ENCODE results near the gene TMEM236.

The TMEM236 gene

DNA sequence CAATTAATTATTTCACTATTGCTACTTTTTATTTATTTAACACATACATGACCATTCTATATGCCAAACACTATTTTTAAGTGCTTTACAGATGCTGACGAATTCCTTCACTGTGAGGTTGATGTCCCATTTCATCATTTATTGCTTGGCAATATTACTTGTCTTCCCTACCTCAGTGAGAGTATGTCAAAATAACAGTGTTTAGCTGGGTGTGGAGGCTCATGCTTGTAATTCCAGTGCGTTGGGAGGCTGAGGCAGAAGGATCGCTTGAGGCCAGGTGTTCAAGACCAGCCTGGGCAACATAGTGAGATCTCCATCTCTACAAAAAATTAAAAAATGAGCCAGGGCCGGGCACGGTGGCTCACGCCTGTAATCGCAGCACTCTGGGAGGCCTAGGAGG lies 37.4 kb downstream of the TMEM236 start:
- DNase-seq, result no peak

GRCh38 chr10:17790651-17791050 lies 38.6 kb downstream of the TMEM236 start:
- DNase-seq, result no peak

DNA sequence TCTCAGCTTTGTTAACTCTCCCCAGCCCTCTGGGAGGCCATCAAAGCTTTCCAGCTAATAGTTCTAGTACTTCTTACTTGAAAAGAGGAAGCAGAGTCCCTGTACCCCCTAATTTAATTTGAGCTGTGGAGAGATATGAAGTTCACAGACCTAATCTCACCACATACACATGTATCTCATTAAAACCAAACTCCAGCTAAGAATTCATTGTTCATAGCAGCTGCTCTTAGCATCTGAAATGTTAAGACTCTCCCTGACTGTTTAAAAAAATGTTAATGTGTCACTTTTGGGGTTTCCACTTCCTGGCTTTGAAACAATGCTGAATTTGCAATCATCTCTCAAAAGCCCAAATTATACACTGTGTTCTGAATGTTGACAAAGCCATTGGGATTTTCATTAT lies 41.0 kb downstream of the TMEM236 start:
- no peak for DNase-seq

GRCh38 chr10:17793823-17794644 lies 42.0 kb downstream of the TMEM236 start:
- no peak for DNase-seq

DNA sequence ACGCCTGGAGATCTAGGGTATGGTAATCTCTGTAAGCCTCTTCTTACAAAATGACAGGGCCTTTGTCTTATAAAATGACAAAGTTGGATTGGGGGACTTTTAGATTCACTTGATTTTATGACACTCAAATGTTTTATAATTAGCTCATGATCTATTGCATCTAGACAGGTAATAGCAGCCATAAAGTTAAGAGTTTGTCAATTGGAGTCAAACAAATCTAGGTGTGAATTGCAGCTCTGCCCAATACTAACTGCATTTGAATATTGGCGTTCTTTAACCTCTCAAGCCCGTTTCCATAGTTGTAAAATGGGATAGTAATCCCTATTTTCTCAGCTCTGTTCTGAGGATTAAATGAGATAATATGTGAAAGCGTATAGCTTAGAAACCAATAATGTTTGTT lies 43.1 kb downstream of the TMEM236 start:
- no peak for DNase-seq

- no peak for DNase-seq
These were observed 44.0 kb downstream of the TMEM236 start for GRCh38 chr10:17795813-17796594.

- DNase-seq, result no peak
These were observed 49.5 kb downstream of the TMEM236 start for GRCh38 chr10:17801507-17801906.

GRCh38 chr10:17802350-17802749 lies 50.3 kb downstream of the TMEM236 start:
- no peak for DNase-seq

GRCh38 chr10:17802976-17803375 lies 51.0 kb downstream of the TMEM236 start:
- DNase-seq, result no peak

GRCh38 chr10:17805330-17805729 lies 53.3 kb downstream of the TMEM236 start:
- DNase-seq, result no peak

DNA sequence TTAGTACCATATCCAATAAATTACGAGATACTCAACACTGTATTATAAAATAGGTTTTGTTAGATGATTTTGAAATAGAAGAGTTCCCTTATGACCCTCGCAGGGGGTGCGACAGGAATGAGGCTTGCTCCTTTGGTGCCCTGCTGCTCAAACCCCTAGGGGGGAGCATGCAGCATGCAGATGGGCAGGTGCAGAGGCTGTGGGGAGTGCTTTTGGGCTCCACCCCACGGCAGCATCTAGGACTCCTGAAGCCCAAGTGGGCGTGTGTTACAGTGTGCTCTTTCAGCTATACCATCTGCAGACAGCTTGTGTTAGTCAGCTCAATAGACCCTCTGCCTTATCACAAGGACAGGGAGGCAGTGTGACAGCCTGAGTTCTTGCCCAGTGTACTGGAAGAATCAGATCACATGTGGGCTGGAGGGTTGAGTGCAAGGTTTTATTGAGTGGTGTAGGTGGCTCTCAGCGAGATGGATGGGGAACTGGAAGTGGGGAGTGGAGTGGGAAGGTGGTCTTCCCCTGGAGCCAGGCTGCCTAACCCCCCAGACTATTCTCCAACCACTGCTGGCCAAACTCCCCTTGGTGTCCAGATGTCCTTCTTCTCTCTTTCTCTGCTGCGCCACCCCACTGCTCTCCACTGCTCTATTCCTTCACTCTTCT lies 54.0 kb downstream of the TMEM236 start:
- no peak for DNase-seq

DNA sequence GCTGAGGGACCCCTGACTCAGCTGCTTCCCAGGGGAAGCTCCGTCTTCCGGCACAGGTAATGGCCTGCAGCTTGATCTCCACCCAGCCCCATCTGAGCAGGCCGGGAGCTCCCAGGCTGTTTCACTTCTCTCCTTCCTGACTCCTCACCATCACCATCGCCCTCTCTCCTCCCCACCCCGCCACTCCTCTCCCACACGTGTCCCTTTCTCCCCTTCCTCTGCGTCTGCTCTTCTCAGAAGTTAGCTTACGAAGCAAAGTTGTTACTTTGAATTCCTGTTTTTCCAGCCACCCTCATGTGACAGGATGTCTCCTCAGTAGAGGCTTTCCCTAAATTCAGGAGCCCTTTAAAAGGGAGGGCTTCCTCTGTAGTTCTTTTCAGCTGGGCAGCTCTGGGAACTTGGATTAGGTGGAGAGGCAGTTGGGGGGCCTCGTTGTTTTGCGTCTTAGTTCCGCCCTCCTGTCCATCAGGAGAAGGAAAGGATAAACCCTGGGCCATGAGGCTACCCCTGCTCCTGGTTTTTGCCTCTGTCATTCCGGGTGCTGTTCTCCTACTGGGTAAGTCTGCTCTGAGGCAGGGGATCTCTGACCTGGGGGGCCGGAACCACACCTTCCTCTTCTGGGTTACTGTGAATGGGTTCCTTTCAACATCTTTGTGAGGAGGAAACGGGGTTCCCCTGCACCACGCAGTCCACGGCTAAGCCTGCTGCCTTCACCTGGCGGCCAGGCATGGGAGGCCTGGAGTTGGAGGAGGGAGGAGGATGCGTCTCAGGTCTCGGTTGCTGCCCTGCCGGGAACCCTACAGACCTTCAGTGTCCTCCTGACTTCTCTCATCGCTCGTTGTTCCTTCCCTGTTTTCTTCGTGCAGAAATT lies 57.2 kb downstream of the TMEM236 start, which contains the start of gene MRC1:
Gene MRC1 (plus strand): TSS at position 378 of the 871 bp plus-strand sequence. CDS start 118 bp downstream, at position 496.
- no peak for DNase-seq

- no peak for DNase-seq
These were observed 59.3 kb downstream of the TMEM236 start for GRCh38 chr10:17811146-17811865.

DNA sequence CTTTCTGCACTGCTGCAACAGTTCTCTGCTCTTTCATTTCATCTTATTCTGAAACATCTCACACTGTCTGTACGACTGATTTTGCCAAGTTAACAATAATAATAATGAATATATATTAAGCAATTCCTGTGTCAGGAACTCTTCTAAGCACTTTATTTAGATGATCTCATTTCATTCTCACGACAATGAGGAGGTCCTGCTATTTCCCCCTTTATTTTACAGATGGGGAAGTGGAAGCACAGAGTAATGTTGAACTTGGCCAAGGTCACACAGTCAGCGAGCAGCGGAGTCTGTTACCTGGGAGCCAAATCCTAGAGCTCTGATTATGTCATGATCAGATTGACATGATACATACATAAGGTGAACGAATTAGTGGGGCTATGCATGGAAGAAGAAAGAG lies 63.0 kb downstream of the TMEM236 start:
- DNase-seq, result no peak

DNA sequence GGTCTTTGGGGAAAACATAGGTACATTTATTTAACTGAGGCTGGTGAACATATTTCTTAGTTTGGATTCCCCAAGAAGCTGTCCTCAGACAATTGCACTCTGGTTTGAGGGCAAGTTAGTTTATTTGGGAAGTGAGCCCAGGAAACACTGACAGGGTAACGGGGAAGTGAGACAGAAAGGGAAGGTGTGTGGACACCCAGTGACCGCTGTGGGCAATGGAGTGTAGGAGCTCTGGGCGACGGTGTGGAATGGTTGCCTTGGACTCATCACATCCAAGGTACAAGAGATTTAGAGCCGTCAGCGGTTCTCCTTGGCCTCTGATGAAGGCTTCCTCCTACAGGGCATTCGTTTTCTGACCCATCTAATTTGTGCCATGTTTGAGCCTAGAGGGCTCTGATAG lies 64.2 kb downstream of the TMEM236 start:
- DNase-seq, result no peak

GRCh38 chr10:17817316-17817715 lies 65.3 kb downstream of the TMEM236 start:
- no peak for DNase-seq

DNA sequence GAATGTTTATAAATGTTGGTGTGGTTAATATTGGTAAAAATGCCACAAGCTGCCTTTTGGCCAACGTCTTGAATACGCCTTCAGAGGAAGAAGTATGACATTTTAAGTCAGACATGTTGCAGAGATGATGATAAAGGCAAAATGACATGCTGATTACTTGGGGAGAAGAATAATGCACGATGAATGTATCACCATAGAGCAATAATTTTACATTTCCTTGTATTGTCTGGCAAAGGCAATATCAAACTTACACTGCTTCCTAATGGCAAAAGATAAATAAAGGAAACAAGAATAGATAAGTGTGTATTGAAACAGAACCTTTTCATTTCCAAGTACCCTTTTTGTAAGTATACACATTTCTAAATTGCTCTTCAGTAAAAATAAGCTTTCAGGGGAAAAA lies 65.8 kb downstream of the TMEM236 start:
- DNase-seq, result no peak

DNA sequence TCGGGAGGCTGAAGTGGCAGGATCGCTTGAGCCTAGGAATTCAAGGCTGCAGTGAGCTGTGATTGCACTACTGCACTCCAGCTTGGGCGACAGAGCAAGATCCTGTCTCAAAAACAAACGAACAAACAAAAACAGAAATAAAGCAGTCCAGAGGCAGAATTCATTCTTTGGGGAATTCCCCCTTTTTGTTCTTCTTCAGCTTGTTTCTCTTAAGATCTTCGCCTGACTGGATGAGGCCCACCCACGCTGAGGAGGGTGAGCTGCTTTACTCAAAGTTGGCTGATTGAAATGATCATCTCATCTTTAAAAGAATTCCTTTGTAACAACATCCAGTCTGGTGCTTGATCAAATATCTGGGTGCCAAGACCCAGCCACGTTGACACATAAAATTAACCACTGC lies 67.8 kb downstream of the TMEM236 start:
- DNase-seq, result no peak

DNA sequence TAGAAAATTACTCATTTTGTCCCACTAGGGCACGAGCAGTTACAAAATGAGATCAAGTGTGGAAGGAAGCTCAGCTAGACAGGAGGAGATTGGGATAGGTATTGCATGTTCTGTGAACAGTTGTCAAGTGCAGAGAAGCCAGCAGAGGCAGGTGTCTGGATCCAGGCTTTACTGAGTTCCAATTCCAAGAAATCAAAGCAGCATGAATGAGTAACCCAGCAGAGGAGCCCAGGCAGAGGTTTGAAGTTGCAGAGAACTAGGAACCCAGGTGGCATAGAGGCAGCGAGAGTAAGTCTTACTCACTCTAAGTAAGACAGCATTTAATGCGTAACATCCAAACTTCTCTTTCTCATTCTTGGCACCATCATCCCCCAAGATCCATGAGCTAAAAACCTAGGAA lies 68.9 kb downstream of the TMEM236 start:
- DNase-seq, result no peak

GRCh38 chr10:17821893-17822292 lies 69.9 kb downstream of the TMEM236 start:
- DNase-seq, result no peak

DNA sequence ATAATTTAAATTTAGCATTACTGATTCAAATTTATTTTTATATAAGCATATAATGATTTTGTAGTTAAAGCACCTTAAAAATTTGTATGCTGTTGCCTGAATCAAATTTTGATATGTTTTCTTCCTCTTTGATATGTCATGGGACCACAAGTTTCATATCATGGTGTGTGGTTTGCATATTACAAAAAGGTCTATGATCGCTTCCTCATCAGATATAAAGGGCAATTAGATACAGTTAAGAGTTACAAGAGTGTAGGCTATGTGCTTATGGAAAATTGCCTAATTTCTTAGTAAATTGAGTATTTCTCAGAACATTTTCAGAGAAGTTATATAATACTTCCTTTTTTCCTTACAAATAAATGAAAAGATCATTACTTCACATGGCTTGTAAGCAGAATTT lies 79.3 kb downstream of the TMEM236 start:
- DNase-seq, result no peak

DNA sequence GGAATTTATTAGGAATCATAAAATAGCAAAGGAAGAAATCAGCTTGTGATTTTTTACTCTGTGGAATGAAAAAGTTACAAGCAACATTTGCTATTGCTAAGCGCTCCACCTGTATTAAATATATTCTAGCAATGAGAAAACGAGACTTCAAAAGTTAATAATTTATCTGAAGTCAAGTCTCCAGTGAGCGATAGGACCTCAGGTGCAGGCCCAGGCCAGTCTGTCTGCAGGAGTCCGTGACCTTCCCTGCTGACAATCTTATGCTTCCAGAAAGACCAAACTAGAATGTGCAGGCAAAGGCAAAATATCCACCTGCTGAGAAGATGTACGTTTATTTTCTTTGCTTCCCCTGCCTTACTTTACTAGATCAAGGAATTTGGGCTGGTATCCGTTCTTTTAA lies 79.9 kb downstream of the TMEM236 start:
- DNase-seq, result no peak
